Left ventricle myocardium inferior (tissue), 1 donor: ENCODE measurements around the gene NLRC4. TPM values are rescaled to one million over a fixed set of nuclear protein-coding genes. Genes with fewer than 3 reads are reported as not detected.
"Not testable (repeated sequence)": the region's sequence is repeated elsewhere in the genome, so short reads cannot be mapped to it uniquely, and the experiment has no call there.

Experiments
- DNase-seq: peaks from one replicate; pipeline ENCODE4 v3.0.0-alpha.2; 2020
- H3K27ac ChIP-seq: fragments of 200-600 bp; replicated peaks from 2 replicates; pipeline ENCODE4 v1.8.0; 2021
- H3K27me3 ChIP-seq: fragments of 200-600 bp; 2 replicates; pipeline ENCODE4 v1.8.0; 2021; ENCODE audit warnings: low read depth
- H3K36me3 ChIP-seq: fragments of 200-600 bp; 2 replicates; pipeline ENCODE4 v1.8.0; 2021
- H3K4me1 ChIP-seq: fragments of 200-600 bp; 2 replicates; pipeline ENCODE4 v1.8.0; 2021
- H3K4me3 ChIP-seq: fragments of 200-600 bp; 2 replicates; pipeline ENCODE4 v1.8.0; 2021; ENCODE audit warnings: mild to moderate bottlenecking, moderate library complexity
- H3K9me3 ChIP-seq: fragments of 200-600 bp; replicated peaks from 2 replicates; pipeline ENCODE4 v1.8.0; 2021
- CTCF ChIP-seq: fragments of 200-600 bp; IDR thresholded peaks from 2 replicates; pipeline ENCODE4 v1.8.0; 2021; ENCODE audit warnings: antibody characterized with exemption, mild to moderate bottlenecking, borderline replicate concordance
- intact Hi-C: fragments of 100-400 bp; cut with micrococcal nuclease; formaldehyde crosslinking; loops from one replicate; pipeline ENCODE4 v1.11.0; 2022
- total RNA-seq: library from RNA; stranded (reverse); fragmentation: NEBNext Ultra II Directional; extraction: Animal tissue kit (Norgen Biotek cat#: 25700); gene quantifications from one replicate; pipeline ENCODE4 v1.2.1, GENCODE V29; 2021
- donor health status: DM: no; HTN: yes; CAD: no; lungs with severe emphysema.

The NLRC4 gene
- total RNA-seq, 1 donor from 2014 or later: 0.96 TPM

- Histone ChIP-seq H3K4me3 (no peak overlapping the region), H3K9me3 (no peaks in the 10 kb centered on the region), H3K4me1 (peaks cover 13% of the 10 kb centered on the region), H3K27me3 (no peaks in the 10 kb centered on the region), H3K36me3 (peaks cover 55% of the 10 kb centered on the region), H3K27ac (no peak overlapping the region)
- DNase-seq: no peak
- intact Hi-C loops: no loop called here
- TF ChIP-seq CTCF: no peak
These were observed 41.7 kb downstream of the NLRC4 start for GRCh38 chr2:32222966-32223365.

GRCh38 chr2:32220445-32220844 lies 44.2 kb downstream of the NLRC4 start:
- no peaks in the 10 kb centered on the region for H3K9me3 ChIP-seq
- intact Hi-C loops: no loop called here
- H3K27ac ChIP-seq: no peak overlapping the region
- H3K4me1 ChIP-seq: peaks cover 6% of the 10 kb centered on the region
- no peak for DNase-seq
- peaks cover 59% of the 10 kb centered on the region for H3K36me3 ChIP-seq
- H3K4me3 ChIP-seq: no peak overlapping the region
- no peaks in the 10 kb centered on the region for H3K27me3 ChIP-seq
- no peak for TF ChIP-seq CTCF

DNA sequence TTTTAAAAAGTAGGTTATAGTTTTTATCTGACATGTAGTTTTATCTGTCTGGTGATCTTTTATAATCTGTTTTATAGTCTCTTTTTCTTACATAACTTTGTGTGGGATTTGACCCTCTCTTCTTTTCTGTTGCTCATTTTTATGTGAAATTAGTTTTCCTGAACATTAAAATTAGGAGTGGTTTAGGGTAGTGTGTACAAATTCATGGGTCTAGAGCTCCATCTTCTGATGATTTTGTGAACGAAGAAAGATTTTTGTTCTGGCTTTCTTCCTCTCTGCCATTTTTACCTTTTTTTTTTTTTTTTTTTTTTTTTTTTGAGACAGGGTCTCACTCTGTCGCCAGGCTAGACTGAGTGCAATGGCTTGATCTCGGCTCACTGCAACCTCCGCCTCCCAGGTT lies 52.4 kb downstream of the NLRC4 start:
- no peaks in the 10 kb centered on the region for H3K9me3 ChIP-seq
- H3K4me3 ChIP-seq: no peak overlapping the region
- H3K27ac ChIP-seq: no peak overlapping the region
- H3K36me3 ChIP-seq: peaks cover 62% of the 10 kb centered on the region
- no peaks in the 10 kb centered on the region for H3K27me3 ChIP-seq
- DNase-seq: no peak
- intact Hi-C loops: no loop called here
- no peak for TF ChIP-seq CTCF
- no peaks in the 10 kb centered on the region for H3K4me1 ChIP-seq

GRCh38 chr2:32210767-32211408 lies 53.8 kb downstream of the NLRC4 start:
- TF ChIP-seq CTCF: no peak
- H3K27me3 ChIP-seq: no peaks in the 10 kb centered on the region
- no peaks in the 10 kb centered on the region for H3K4me1 ChIP-seq
- peaks cover 55% of the 10 kb centered on the region for H3K36me3 ChIP-seq
- DNase-seq: no peak
- no peaks in the 10 kb centered on the region for H3K9me3 ChIP-seq
- no peak overlapping the region for H3K4me3 ChIP-seq
- intact Hi-C loops: no loop called here
- H3K27ac ChIP-seq: no peak overlapping the region

DNA sequence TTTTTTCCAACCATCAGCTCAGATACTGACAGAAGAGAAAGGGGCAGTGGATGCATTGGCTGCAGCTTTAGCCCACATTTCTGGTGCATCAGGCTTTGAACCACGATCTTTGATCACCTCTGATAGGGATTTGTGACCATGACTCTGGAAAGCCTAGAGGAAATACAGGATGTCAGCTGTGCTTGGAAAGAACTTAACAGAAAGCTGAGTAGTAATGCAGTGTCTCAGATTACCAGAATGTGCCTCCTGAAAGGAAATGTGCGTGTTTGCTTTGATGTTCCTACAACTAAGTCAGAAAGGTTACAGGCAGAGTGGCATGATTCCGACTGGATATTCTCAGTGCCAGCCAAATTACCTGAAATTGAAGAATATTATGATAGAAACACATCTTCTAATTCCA lies 61.3 kb downstream of the NLRC4 start:
- intact Hi-C loops, H3K4me3 ChIP-seq, H3K27me3 ChIP-seq, H3K4me1 ChIP-seq, H3K27ac ChIP-seq, DNase-seq, H3K9me3 ChIP-seq: not testable (repeated sequence)
- peaks cover 59% of the 10 kb centered on the region for H3K36me3 ChIP-seq

- Histone ChIP-seq H3K27ac (no peak overlapping the region), H3K4me1 (peaks cover 3% of the 10 kb centered on the region), H3K36me3 (peaks cover 71% of the 10 kb centered on the region), H3K27me3 (no peaks in the 10 kb centered on the region), H3K4me3 (no peak overlapping the region), H3K9me3 (no peaks in the 10 kb centered on the region)
- intact Hi-C loops: no loop called here
- no peak for TF ChIP-seq CTCF
- no peak for DNase-seq
These were observed 63.9 kb downstream of the NLRC4 start for GRCh38 chr2:32200814-32201213.
